ENCODE measurements around the gene UGT1A4. TPM values are rescaled to one million over a fixed set of nuclear protein-coding genes. Genes with fewer than 3 reads are reported as not detected.
"Not testable (repeated sequence)": the region's sequence is repeated elsewhere in the genome, so short reads cannot be mapped to it uniquely, and the experiment has no call there.

UGT1A4 gene
- total RNA-seq, 4 donors from 2014 or later: 0.51 TPM; not detected in 3

- Histone ChIP-seq H3K4me3 (no peak overlapping the region), H3K27ac (no peak overlapping the region), H3K9me3 (no peaks in the 10 kb centered on the region), H3K4me1 (no peaks in the 10 kb centered on the region), H3K36me3 (no peaks in the 10 kb centered on the region), H3K27me3 (no peaks in the 10 kb centered on the region)
- no peak for DNase-seq
- in situ Hi-C loops (cut with MboI; ENCODE audit: low sequenced_read_pairs in 4 of 4): no loop called here
- intact Hi-C loops (cut with DNase I; ENCODE audit: low total_unique reads): no loop called here
- ATAC-seq: no peak
- TF ChIP-seq CTCF (IDR thresholded peaks at IDR 0.05 in 4 of 5, conservative IDR thresholded peaks at IDR 0.05 in 1 of 5): no peak
- no peak for TF ChIP-seq POLR2A (IDR thresholded peaks at IDR 0.05)
Observed at GRCh38 chr2:233698740-233699139, 19.8 kb upstream of the UGT1A4 start.

DNA sequence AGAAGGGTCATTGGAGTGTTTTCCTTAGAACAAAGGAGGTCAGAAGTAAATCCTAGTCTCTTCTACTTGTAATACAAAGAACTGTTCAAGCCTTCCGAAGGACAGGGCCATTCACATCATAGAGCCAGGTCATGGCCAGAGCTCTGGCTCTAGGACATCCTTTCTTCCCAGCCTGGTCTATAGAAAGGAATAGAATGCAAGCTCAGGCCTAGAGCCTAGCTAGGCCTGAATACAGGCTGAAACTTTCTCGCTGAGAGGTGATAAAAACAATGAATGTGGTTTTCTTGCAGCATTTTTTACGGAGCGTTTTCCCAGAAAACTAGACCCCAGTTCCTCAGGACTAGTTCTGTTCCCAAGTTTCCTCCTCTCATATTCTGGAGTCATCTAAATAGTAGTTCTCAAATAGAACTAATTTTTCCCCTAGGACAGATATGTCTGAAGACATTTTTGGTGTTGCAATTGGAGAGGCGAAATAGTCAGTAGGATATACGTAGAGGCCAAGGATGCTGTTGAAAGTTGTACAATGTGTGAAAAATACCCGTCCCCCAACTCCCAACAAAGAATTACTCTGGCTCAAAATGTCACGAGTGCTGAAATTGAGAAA lies 19.0 kb upstream of the UGT1A4 start:
- intact Hi-C loops (cut with DNase I; ENCODE audit: low total_unique reads): no loop called here
- H3K9me3 ChIP-seq: no peaks in the 10 kb centered on the region
- no peaks in the 10 kb centered on the region for H3K36me3 ChIP-seq
- no peak overlapping the region for H3K4me3 ChIP-seq
- TF ChIP-seq CTCF (IDR thresholded peaks at IDR 0.05 in 4 of 5, conservative IDR thresholded peaks at IDR 0.05 in 1 of 5): no peak
- no peak for TF ChIP-seq POLR2A (IDR thresholded peaks at IDR 0.05)
- no peak for ATAC-seq
- H3K27me3 ChIP-seq: no peaks in the 10 kb centered on the region
- H3K4me1 ChIP-seq: no peaks in the 10 kb centered on the region
- no peak overlapping the region for H3K27ac ChIP-seq
- in situ Hi-C loops (cut with MboI; ENCODE audit: low sequenced_read_pairs in 4 of 4): no loop called here
- no peak for DNase-seq

GRCh38 chr2:233700028-233700635 lies 18.4 kb upstream of the UGT1A4 start:
- Histone ChIP-seq H3K4me3 (no peak overlapping the region), H3K4me1 (no peaks in the 10 kb centered on the region), H3K27ac (no peak overlapping the region), H3K36me3 (no peaks in the 10 kb centered on the region), H3K9me3 (no peaks in the 10 kb centered on the region), H3K27me3 (no peaks in the 10 kb centered on the region)
- intact Hi-C loops (cut with DNase I; ENCODE audit: low total_unique reads): no loop called here
- ATAC-seq: no peak
- no peak for DNase-seq
- TF ChIP-seq POLR2A (IDR thresholded peaks at IDR 0.05): no peak
- no peak for TF ChIP-seq CTCF (IDR thresholded peaks at IDR 0.05 in 4 of 5, conservative IDR thresholded peaks at IDR 0.05 in 1 of 5)
- in situ Hi-C loops (cut with MboI; ENCODE audit: low sequenced_read_pairs in 4 of 4): no loop called here

DNA sequence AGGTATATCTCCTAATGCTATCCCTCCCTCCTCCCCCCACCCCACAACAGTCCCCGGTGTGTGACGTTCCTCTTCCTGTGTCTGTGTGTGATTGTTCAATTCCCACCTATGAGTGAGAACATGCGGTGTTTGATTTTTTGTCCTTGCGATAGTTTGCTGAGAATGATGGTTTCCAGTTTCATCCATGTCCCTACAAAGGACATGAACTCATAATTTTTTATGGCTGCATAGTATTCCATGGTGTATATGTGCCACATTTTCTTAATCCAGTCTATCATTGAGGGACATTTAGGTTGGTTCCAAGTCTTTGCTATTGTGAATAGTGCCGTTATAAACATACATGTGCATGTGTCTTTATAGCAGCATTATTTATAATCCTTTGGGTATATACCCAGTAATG lies 17.7 kb upstream of the UGT1A4 start:
- in situ Hi-C loops (cut with MboI; ENCODE audit: low sequenced_read_pairs in 4 of 4); DNase-seq; H3K27ac ChIP-seq; H3K27me3 ChIP-seq; H3K9me3 ChIP-seq; H3K4me1 ChIP-seq; intact Hi-C loops (cut with DNase I; ENCODE audit: low total_unique reads); H3K36me3 ChIP-seq; H3K4me3 ChIP-seq; ATAC-seq: not testable (repeated sequence)

DNA sequence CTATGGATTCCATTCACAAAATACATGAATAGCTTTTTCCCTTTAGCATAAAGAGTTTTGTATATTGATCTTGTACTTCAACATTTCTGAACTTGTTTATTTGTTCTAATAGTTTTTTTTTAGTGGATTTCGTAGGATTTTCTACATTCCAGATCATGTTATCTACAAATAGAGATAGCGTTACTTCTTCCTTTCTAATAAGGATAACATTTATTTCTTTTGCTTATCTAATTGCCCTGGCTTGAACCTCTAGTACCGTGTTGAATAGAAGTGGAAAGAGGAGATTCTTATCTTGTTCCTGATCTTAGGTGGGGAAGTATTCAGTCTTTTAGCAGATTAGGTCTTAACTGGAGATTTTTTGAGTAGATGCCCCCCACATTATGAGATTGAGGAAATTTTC lies 16.3 kb upstream of the UGT1A4 start:
- in situ Hi-C loops (cut with MboI; ENCODE audit: low sequenced_read_pairs in 4 of 4): no loop called here
- TF ChIP-seq CTCF (IDR thresholded peaks at IDR 0.05 in 4 of 5, conservative IDR thresholded peaks at IDR 0.05 in 1 of 5) (no peak), POLR2A (IDR thresholded peaks at IDR 0.05) (no peak)

More for the DNA sequence above, 16.3 kb upstream of the UGT1A4 start:
- H3K36me3 ChIP-seq: no peaks in the 10 kb centered on the region
- ATAC-seq: no peak
- H3K27ac ChIP-seq: no peak overlapping the region
- DNase-seq: no peak
- H3K9me3 ChIP-seq: no peaks in the 10 kb centered on the region
- intact Hi-C loops (cut with DNase I; ENCODE audit: low total_unique reads): no loop called here
- H3K27me3 ChIP-seq: no peaks in the 10 kb centered on the region
- H3K4me1 ChIP-seq: no peaks in the 10 kb centered on the region
- H3K4me3 ChIP-seq: no peak overlapping the region

All from gastrocnemius medialis (tissue), 4 donors.